Transverse colon (tissue), 4 donors: ENCODE data around the gene SPTBN1. TPM values are rescaled to one million over a fixed set of nuclear protein-coding genes. Genes with fewer than 3 reads are reported as not detected.

Experiments used
- DNase-seq: peaks from one replicate; pipeline ENCODE4 v3.0.0-alpha.2; 2019
- H3K27ac ChIP-seq, 4 donors: fragments of 200-600 bp; sonication (generic); 2 replicates each; pipeline ENCODE4 v1.5.1; 2016 to 2018; ENCODE audit warnings: inconsistent platforms in 4 of 4
- H3K27me3 ChIP-seq: fragments of 200-600 bp; sonication (generic); 2 replicates; pipeline ENCODE4 v1.5.1; 2017; ENCODE audit warnings: inconsistent platforms
- H3K36me3 ChIP-seq, 4 donors: fragments of 200-600 bp; sonication (generic); 2 replicates each; pipeline ENCODE4 v1.5.1; 2017 to 2019; ENCODE audit warnings: inconsistent platforms in 4 of 4
- H3K4me1 ChIP-seq, 4 donors: fragments of 200-600 bp; sonication (generic); 2 replicates each; pipeline ENCODE4 v1.5.1; 2017 to 2020; ENCODE audit warnings: inconsistent platforms in 4 of 4
- H3K4me3 ChIP-seq, 4 donors: fragments of 200-600 bp; sonication (generic); 1 replicate in 1 of 4; 2 replicates in 3 of 4; pipeline versions ENCODE4 v1.5.1 to v1.6.1; 2017 to 2019; ENCODE audit warnings: inconsistent platforms in 4 of 4
- H3K9me3 ChIP-seq, 2 donors: fragments of 200-600 bp; sonication (generic); 2 replicates each; pipeline ENCODE4 v1.5.1; 2017 to 2019; ENCODE audit warnings: inconsistent platforms in 2 of 2
- CTCF ChIP-seq, 5 experiments: fragments of 200-600 bp in 3 of 5; fragments of 450-650 bp in 2 of 5; sonication (generic) in 3 of 5; IDR thresholded peaks; 1 replicate in 2 of 5; 2 replicates in 3 of 5; pipeline ENCODE4 v1.5.1; 2016 to 2017; ENCODE audit warnings: antibody characterized with exemption in 5 of 5, inconsistent platforms in 3 of 5, mild to moderate bottlenecking in 2 of 5, moderate library complexity in 1 of 5
- EP300 ChIP-seq: sonication (generic); formaldehyde crosslinking; IDR thresholded peaks from one replicate; pipeline ENCODE4 v1.6.1; 2017; ENCODE audit warnings: antibody characterized with exemption, low read depth
- POLR2A ChIP-seq: fragments of 450-650 bp; IDR thresholded peaks from one replicate; pipeline ENCODE4 v1.6.1; 2016; ENCODE audit warnings: antibody characterized with exemption, mild to moderate bottlenecking, moderate library complexity
- POLR2AphosphoS5 ChIP-seq, 3 donors: sonication (generic); formaldehyde crosslinking; IDR thresholded peaks; one replicate each; pipeline ENCODE4 v1.6.1; 2016; ENCODE audit warnings: antibody characterized with exemption in 3 of 3
- WGBS, 2 donors: methylation state at CpG; one replicate each; pipeline ENCODE4 v1.1.5; 2018; ENCODE audit warnings: low coverage in 1 of 2; 5-methylcytosine and 5-hydroxymethylcytosine counted together
- in situ Hi-C, 4 donors: fragments of 200-750 bp; cut with MboI; loops; one replicate each; pipeline versions ENCODE4 v1.15.0 to v1.15.1; 2017; ENCODE audit warnings: low sequenced_read_pairs in 3 of 4, low pct_ligation_motif_present in 1 of 4, low pct_unique_long_range_greater_than_20kb in 1 of 4
- intact Hi-C: fragments of 100-400 bp; cut with DNase I; formaldehyde crosslinking; loops from one replicate; pipeline ENCODE4 v1.15.1; 2023; ENCODE audit warnings: low total_unique reads
- total RNA-seq, 4 donors: library from RNA; depleted of rRNA; stranded (reverse); fragments of >200 nt; gene quantifications; one replicate each; pipeline ENCODE4 v1.1.0, GENCODE V29; 2016

The SPTBN1 gene
- total RNA-seq, 4 donors from 2014 or later = 269 to 301 (median 285) TPM

- Histone ChIP-seq H3K9me3 (no peaks in the 10 kb centered on the region), H3K27ac (no peak overlapping the region), H3K36me3 (no peaks in the 10 kb centered on the region), H3K27me3 (no peaks in the 10 kb centered on the region), H3K4me1 (peaks cover 35 to 68% (median 47%) of the 10 kb centered on the region in 4 donors), H3K4me3 (no peak overlapping the region)
- DNase-seq = no peak
- TF ChIP-seq POLR2AphosphoS5 (IDR thresholded peaks at IDR 0.05) (no peak), POLR2A (no peak), EP300 (no peak), CTCF (IDR thresholded peaks at IDR 0.05) (no peak)
- in situ Hi-C loops = no loop called here
- intact Hi-C loops = no loop called here
- WGBS, 2 donors = 87 to 93% methylated on average over 3 to 4 of the region's 4 CpGs
Observed at GRCh38 chr2:54593249-54593648, 137.1 kb downstream of the SPTBN1 start.

GRCh38 chr2:54594048-54594447 is 137.9 kb downstream of the SPTBN1 start:
- no peak overlapping the region for H3K4me3 ChIP-seq
- DNase-seq = no peak
- intact Hi-C loops (no loop called here), in situ Hi-C loops (no loop called here)
- no peak for TF ChIP-seq EP300
- no peak for TF ChIP-seq POLR2AphosphoS5 (IDR thresholded peaks at IDR 0.05)
- no peaks in the 10 kb centered on the region for H3K9me3 ChIP-seq
- WGBS, 2 donors = 91 to 100% methylated on average over 2 to 4 of the region's 4 CpGs
- peaks cover 38 to 68% (median 46%) of the 10 kb centered on the region in 4 donors for H3K4me1 ChIP-seq
- H3K27me3 ChIP-seq = no peaks in the 10 kb centered on the region
- H3K36me3 ChIP-seq = no peaks in the 10 kb centered on the region
- no peak overlapping the region for H3K27ac ChIP-seq

- peak overlapping the region in 3 of 4 donors; percentile 41 to 75 (median 65) for H3K27ac ChIP-seq
- TF ChIP-seq POLR2AphosphoS5 (IDR thresholded peaks at IDR 0.05) = no peak
- no peak for TF ChIP-seq EP300
- no peak for TF ChIP-seq POLR2A
- no peak for TF ChIP-seq CTCF (IDR thresholded peaks at IDR 0.05)
- H3K36me3 ChIP-seq = no peaks in the 10 kb centered on the region
- intact Hi-C loops = no loop called here
- 94 to 100% methylated on average over 3 to 13 of the region's 13 CpGs for whole genome bisulfite sequencing, 2 donors
- no peak for DNase-seq
- no peaks in the 10 kb centered on the region for H3K27me3 ChIP-seq
- H3K9me3 ChIP-seq = no peaks in the 10 kb centered on the region
- peaks cover 41 to 68% (median 47%) of the 10 kb centered on the region in 4 donors for H3K4me1 ChIP-seq
- no peak overlapping the region for H3K4me3 ChIP-seq
- in situ Hi-C loops = no loop called here
Observed at GRCh38 chr2:54595161-54595803, 139.2 kb downstream of the SPTBN1 start.

- no peak for DNase-seq
- intact Hi-C loops (no loop called here), in situ Hi-C loops (no loop called here)
- peak overlapping the region; percentile 41 to 75 (median 67) for H3K27ac ChIP-seq
- WGBS, 2 donors = 56 to 75% methylated on average over 4 to 15 of the region's 15 CpGs
- peaks cover 48 to 67% (median 51%) of the 10 kb centered on the region in 4 donors for H3K4me1 ChIP-seq
- peak in 1 of 3 donors; percentile 11 for TF ChIP-seq POLR2AphosphoS5 (IDR thresholded peaks at IDR 0.05)
- no peak for TF ChIP-seq EP300
- TF ChIP-seq POLR2A = no peak
- no peak for TF ChIP-seq CTCF (IDR thresholded peaks at IDR 0.05)
- no peak overlapping the region for H3K4me3 ChIP-seq
- H3K36me3 ChIP-seq = no peaks in the 10 kb centered on the region
- no peaks in the 10 kb centered on the region for H3K9me3 ChIP-seq
- H3K27me3 ChIP-seq = no peaks in the 10 kb centered on the region
Observed at GRCh38 chr2:54595999-54596902, 140.1 kb downstream of the SPTBN1 start.
